HPDE6-E6E7 (cell line): Measurements from ENCODE around the gene FXYD1.
"Not testable (repeated sequence)": the region's sequence is repeated elsewhere in the genome, so short reads cannot be mapped to it uniquely, and the experiment has no call there.

ENCODE experiments used
- DNase-seq: peaks from one replicate; pipeline ENCODE4 v3.0.0; 2011; ENCODE audit warnings: missing footprints; ENCODE audit errors: extremely low spot score

The FXYD1 gene

GRCh38 chr19:35125270-35125717 lies 13.3 kb upstream of the FXYD1 start:
- DNase-seq: no peak

DNA sequence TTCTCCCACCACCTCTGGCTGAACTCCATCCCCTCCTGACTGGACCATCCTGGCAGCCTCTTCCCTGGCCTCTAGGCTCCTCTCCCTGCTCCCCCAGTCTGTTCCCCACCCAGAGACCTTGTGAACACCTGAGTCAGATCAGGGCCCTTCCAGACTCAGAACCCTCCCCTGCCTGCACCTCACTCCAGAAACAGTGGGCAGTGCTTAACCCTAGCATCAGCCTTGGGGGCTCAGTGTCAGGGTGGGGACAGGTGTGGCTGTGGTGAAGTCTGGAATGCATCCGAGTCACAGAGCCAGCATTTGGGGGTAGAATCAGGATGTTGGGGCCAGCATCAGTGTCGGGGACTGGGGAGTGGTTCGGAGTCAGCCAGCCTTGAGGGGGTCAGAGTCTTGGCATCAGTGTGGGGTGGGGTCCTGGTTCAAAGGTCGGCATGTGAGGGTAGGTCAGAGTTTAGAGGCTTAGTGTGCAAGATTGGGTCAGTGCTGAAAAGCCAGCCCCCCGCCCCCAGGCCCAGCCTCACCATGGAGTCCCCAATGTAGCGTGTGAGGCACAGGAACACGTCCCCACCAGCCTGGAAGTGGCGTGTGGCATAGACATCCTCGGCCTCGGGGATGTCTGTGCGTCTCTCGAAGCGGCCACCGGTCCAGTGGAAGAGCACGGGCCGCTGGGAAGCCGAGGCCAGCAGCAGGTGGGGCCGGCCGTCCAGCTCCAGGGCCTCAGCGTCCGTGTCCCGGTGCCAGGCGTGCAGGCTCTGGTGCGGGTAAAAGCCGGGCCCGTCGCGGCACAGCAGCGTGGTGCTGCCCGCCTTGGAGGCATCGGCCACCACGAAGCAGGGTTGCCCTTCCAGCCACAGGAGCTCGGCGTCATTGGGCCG lies 12.6 kb upstream of the FXYD1 start:
- DNase-seq: no peak

- no peak for DNase-seq
These were observed 12.0 kb upstream of the FXYD1 start for GRCh38 chr19:35126624-35126959.

- no peak for DNase-seq
These were observed 10.8 kb upstream of the FXYD1 start for GRCh38 chr19:35127871-35128270.

GRCh38 chr19:35128398-35129057 lies 10.1 kb upstream of the FXYD1 start:
- DNase-seq: no peak

DNA sequence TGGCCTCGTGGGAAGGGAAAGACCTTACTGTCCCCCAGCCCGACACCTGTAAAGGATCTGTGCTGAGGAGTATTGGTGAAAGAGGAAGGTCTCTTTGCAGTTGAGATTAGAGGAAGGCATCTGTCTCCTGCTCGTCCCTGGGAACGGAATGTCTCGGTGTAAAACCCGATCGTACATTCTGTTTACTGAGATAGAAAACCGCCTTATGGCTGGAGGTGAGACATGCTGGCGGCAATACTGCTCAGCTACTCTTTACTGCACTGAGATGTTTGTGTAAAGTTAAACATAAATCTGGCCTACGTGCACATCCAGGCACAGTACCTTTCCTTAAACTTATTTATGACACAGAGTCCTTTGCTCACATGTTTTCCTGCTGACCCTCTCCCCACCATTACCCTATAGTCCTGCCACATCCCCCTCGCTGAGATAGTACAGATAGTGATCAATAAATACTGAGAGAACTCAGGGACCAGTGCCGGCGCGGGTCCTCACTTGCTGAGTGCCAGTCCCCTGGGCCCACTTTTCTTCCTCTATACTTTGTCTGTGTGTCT lies 8.8 kb upstream of the FXYD1 start:
- DNase-seq: not testable (repeated sequence)

DNA sequence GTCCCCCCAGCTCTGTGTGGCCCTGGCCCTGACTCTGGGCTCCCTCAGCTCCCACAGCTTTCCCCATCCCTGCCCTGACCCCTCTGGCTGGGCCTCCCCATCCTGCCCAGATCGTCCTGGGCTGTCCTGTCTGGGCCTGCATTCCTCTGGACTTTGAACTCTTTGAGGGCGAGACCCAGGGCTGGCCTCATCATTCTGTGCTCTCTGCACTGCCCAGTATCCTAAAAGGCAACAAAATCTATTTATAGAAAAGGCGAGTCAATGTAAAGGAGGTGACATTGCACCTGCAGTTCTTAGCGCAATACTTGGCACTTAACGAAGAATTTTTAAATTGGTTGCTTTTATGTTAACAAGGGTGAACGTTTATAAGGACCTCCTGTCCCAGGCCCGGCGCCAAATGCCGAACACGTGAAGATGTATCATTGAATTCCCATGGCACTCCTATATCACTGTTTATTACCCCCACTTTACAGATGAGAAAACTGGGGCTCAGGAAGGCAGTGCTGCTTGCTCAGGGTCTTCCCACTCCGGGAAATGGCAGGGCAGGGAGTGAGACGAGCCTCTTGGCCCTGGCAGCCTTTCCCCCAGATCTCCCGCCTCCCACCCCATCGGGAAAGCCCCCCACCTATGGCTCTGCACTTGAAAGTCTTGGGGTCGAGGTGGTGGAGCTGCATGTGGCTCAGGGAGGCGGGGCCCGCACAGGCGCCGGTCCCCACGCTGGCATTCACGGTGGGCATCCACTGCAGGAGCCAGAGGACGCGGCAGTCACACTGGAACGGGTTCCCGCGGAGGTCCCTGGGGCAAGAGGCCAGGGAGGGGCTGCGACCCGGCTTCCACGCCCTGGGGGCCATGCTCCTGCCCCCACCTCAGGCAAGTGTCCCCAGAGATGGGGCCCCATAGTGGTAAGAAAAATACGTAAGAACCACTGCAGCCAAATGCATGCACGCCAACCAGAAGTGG lies 7.6 kb upstream of the FXYD1 start:
- DNase-seq: no peak

DNA sequence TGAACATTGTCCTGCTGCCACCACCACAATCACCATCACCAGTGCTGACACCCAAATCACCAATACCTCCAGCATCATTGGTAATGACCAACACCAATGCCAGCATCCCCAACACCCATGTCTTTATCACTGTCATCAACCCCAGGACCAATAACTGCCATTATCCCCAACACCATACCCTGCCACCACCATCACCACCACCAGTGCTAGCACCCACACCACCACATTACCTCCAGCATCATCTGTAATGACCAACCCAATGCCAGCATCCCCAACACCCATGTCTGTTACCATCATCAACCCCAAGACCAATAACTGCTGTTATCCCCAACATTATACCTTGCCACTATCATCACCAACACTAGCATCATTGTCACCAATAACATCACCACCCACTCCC lies 6.4 kb upstream of the FXYD1 start:
- no peak for DNase-seq

GRCh38 chr19:35133826-35134225 lies 4.8 kb upstream of the FXYD1 start:
- DNase-seq: no peak

- no peak for DNase-seq
These were observed 3.9 kb upstream of the FXYD1 start, which contains the start of gene LGI4 for GRCh38 chr19:35134601-35135242. Gene LGI4 (minus strand): TSS chr19:35135059. CDS start chr19:35134680, 379 bp downstream.

GRCh38 chr19:35135389-35135909 lies 3.2 kb upstream of the FXYD1 start:
- peak; percentile 76 for DNase-seq

GRCh38 chr19:35136231-35136630 lies 2.4 kb upstream of the FXYD1 start:
- DNase-seq: no peak

- no peak for DNase-seq
These were observed 1.5 kb upstream of the FXYD1 start for GRCh38 chr19:35136977-35137702.

DNA sequence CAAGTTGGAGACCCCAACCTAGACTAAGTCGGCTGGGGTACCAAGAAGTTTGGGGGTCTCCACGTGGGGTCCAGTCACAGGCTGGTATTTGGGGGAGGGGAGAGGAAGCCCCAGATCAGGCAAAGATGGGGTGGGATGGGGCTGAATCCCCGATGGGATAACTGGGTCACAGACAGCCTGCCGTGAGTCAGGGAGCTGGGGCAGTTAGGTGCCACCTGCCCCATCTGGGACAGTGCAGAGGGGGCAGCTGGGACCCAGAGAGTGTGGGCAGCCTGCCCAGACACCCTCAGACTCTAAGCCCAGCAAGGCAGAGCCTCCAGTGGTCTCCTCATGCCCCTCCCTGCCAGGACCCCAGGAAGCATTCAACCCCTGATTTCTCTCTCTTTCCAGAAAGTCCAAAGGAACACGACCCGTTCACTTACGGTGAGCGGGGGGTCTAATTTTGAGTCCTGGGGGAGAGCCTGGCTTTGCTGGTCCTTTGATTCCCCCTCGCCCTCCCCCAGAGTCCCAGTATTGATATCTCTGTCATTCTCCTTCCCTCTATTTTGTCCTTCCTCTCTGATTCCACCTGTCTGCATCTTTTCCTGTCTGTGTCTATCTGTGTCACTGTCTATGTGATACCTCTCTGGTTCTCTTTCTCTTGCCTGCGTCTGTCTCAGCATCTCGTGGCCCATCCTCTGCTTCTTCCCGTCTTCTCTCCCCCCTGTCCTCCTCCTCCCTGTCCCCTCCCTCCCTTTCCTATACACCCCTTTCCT lies 1.8 kb downstream of the FXYD1 start:
- no peak for DNase-seq

DNA sequence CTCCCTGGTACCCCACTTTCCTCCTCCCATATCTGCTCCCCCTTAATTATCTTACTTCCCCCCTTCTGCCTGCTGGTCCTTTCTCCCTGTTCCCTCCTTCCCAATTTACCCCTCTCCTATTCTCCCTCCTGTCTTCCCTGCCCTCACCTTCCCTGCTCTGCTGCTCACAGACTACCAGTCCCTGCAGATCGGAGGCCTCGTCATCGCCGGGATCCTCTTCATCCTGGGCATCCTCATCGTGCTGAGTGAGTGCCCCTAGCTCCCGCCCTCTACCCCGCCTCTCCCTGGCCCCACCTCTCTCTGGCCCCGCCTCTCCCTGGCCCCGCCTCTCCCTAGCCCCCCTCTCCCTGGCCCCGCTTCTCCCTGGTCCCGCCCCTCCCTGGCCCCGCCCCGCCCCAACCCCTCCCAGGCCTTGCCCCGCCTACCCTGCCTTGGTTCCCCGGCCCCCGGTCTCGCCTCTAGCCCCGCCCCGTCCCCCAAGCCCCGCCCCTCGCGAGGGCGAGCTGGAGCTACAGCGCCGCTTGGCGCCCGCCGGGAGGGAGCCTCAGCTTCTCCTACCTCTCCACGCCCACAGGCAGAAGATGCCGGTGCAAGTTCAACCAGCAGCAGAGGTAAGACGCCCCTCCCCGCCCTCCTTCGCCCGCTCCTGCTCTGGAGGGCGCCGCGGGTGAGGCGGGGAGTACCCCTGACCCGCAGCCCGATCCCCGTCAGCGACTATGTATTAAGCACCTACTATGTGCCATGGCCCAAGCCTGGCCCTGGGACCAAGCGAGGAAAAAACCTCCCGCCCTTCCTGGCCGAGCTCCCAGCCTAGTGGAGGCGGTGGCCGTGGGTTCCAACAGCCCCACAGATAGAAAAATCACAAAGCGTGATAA lies 2.6 kb downstream of the FXYD1 start:
- DNase-seq: peak; percentile 94

DNA sequence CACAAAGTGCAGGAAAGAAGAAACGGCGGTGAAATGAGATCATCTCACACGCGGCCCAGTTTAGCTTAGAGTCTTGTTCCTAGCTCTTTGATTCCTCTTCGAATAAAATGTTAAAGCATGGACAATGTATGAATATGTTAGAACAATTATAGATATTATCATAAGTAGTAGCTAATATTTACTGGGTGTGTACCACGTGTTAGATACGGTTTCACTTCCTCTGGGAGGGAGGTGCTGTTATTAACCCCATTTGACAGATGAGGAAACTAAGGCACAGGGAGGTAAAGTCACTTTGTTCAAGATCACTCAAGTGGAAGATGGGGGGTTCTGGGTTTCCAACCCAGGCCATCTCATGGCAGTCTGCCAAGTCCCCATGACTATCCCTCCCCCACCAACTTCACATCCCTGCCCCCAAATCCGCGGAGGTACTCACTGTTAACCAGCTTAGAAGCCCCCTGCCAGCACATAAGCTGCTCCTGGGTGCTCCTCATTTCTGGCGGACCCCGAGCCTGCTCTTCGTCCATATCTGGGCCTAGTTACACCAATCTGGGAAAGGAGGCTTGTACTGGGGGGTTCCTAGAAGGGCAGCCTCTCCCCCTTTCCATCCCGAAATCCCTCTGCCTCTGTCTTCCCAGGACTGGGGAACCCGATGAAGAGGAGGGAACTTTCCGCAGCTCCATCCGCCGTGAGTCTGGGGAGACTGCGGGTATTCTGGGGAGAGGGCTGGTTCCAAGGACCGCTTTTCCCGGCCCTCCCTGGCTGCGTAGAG lies 3.4 kb downstream of the FXYD1 start:
- DNase-seq: no peak

DNA sequence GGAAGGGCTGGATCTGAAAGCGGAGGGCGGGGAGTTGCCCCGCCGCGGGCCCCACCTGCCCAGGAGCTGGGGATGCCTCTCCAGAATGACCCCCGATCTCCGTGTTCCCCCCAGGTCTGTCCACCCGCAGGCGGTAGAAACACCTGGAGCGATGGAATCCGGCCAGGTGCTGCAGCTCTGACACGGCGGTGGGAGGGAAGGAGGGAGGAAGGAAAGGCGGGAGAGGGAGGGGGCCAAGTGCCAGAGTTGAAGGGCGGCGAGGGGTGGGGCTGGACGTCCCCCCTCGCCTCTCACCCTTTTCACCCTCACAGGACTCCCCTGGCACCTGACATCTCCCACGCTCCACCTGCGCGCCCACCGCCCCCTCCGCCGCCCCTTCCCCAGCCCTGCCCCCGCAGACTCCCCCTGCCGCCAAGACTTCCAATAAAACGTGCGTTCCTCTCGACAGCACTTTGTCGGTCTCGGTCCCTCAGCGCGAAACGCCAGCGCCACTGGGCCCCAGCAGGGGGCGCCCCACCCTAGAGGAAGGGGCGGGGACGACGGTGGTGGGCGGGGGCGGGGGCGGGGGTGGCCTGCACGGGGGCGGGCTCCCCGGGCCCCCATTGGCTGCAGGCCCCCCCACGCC lies 4.1 kb downstream of the FXYD1 start:
- no peak for DNase-seq
